GM19043 (cell line): ENCODE results near the gene TUBA4B.

Experiments used
- ATAC-seq: cut with Tn5 transposase; IDR thresholded peaks from one replicate; pipeline ENCODE4 v1.9.1; 2021; ENCODE audit warnings: low read depth; ENCODE audit not compliant: unreplicated experiment

TUBA4B gene

DNA sequence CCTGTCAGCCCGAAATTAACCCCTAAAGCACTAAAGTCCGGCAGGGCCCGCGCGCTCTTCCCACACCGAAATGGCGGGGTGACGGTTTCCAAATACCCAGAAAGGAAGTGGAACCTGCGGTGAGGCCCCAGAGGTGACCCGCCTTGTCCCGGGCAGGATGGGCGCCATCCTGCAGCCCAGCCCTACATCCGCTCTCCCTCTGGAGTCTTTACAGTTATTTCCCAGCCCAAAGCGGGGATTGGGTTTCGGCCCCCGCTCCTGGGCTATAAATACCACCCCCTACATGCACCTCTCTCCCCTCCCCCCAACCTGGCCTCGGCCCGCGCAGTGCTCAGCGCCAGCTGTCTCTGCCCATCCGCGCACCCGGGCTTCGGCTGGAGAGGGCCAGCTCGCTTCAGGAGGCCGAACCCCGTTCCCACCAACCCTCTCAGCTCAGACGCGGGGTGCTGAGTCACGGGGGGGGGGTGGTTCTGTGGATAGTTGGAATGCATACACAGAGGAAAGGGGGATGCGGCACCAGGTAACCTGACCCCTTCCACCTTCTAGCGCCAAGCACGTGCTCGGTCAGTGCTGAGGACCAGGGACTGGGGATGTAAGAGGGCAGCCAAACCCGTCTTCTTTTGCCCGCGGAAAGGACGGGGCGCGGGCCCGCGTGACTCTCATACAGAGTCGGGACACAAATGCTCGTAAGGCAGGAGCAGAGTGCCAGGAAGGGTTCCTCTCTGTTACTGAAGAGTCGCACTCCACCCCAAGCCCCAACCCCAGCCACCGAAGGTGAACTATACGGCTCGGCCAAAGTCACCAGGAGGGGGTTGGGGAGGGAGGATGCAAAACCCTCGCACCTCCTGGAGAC is at the start of gene TUBA4B:
TUBA4B (plus strand) TSS at position 344 of the 853 bp plus-strand sequence; CDS start at position 509, 165 bp downstream.
- ATAC-seq, result no peak

DNA sequence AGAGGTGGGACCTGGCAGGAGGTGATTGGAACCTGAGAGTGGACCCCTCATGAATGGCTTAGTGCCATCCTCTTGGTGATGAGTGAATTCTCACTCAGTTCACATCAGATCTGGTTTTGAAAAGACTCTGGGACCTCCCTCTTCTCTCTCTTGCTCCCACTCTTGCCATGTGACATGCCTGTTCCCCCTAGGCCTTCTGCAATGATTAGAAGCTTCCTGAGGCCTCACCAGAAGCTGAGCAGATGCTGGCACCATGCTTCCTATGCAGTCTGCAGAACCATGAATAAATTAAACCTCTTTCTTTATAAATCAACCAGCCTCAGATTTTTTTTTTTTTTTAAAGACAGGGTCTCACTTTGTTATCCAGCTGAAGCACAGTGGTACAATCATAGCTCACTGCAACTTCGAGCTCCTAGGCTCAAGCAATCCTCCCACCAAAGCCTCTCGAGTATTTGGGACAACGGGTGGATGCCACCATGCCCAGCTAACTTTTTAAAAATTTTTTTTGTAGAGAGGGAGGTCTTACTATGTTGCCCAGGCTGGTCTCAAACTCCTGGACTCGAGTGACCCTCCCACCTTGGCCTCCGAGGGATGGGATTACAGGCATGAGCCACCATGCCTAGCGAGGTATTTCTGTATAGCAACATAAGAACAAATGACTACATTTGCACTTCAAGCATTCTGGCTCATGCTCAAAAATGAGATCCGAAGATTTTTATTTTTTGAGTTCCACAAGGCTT is 48.4 kb upstream of the TUBA4B start:
- ATAC-seq, result no peak

DNA sequence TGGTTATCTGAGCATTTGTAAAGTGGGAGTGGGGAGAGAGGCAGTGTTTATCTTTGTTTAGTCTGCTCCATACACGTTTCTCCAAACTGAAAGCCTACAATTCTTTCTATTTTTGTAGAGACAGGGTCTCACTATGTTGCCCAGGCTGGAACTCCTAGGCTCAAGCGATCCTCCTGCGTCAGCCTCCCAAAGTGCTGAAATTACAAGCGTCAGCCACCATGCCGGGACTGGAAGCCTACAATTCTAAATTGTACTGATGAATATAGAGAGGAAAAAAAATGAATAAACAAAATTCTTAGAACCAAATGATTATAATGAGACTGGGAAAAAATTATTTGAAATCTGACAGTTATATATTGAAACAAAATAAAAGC is 47.9 kb upstream of the TUBA4B start:
- ATAC-seq, result no peak

DNA sequence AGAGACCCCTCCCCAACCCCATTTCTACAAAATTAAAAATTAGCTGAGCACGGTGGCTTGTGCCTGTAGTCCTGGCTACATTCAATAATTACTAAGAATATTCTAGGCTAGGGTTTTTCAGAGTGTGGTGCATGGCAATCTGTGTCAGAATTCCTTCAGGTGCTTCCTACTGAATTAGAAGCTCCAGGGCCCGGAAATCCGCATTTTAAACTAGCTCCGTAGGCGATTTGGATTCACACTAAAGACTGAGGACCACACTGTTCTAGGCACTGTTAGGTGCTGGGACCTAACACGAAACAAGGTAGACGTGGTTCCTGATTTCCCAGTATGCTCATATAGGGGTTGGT is 47.1 kb upstream of the TUBA4B start:
- no peak for ATAC-seq

DNA sequence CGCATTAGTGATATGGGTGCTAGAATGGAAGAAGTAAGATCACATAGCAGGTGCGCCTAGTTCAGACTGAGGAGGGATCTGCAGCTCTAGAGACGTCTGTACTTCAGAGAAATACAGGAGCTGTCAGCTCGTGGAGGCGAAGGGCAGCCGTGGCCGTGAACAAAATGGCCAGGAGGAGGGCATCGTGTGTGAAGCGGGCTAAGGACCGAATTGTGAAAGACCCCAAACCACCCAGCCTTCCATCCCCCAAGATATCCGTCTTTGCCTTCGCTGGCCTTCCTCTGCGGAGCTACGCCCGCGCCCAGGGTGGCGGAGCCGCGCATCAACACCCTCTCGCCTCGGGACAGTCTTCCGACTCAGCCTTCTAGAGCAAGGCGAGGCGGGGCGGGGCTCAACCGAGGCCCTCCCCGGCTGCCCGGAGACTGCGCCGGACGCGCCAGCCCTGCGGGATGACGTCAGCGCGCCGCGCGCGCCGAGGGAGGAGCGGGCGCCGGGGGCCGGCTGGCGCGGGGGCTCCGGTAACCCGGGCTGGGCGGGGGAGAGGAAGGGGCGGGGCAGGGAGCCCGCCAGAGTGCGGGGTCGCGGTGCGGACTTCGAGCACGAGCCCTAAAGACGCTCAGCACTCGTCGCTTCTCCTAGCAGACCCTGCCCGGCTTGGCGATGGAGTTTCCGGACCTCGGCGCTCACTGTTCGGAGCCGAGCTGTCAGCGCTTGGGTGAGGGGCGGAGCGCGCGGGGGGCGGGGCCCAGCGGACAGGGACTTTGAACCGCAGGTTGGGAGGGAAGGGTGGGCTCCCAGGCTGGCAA is 46.5 kb upstream of the TUBA4B start, which contains the start of gene ZFAND2B:
ZFAND2B (plus strand) TSS at position 455 of the 806 bp plus-strand sequence; CDS start at position 661, 206 bp downstream.
- peak; percentile 97 for ATAC-seq

DNA sequence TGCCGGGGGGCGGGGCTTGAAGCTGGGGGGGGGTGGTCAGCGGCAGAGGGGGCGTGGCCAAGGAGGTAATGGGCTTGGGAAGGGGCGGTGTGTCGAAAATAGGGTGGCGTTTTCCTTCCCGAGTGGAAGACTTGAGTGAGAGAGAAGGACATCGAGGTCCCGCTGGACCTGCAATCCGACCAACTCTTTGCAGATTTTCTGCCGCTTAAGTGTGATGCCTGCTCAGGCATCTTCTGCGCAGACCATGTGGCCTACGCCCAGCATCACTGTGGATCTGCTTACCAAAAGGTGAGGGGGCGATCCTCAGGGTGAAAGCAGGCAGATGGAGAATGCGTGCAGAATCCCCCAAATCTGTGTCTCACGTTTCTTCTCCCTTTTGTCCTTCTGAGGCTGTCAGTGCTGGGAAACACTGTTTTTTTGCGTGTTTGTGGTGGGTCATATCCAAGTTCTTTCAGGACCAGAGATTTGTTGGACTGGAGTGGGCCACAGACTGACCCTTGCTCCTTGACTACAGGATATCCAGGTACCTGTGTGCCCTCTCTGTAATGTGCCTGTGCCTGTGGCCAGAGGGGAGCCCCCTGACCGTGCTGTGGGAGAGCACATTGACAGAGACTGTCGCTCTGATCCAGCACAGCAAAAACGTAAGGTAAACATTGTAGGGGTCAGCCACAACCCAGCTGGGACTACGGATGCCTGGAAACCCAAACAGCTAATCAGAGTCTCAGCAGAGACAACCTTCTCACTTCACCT is 45.7 kb upstream of the TUBA4B start:
- no peak for ATAC-seq

DNA sequence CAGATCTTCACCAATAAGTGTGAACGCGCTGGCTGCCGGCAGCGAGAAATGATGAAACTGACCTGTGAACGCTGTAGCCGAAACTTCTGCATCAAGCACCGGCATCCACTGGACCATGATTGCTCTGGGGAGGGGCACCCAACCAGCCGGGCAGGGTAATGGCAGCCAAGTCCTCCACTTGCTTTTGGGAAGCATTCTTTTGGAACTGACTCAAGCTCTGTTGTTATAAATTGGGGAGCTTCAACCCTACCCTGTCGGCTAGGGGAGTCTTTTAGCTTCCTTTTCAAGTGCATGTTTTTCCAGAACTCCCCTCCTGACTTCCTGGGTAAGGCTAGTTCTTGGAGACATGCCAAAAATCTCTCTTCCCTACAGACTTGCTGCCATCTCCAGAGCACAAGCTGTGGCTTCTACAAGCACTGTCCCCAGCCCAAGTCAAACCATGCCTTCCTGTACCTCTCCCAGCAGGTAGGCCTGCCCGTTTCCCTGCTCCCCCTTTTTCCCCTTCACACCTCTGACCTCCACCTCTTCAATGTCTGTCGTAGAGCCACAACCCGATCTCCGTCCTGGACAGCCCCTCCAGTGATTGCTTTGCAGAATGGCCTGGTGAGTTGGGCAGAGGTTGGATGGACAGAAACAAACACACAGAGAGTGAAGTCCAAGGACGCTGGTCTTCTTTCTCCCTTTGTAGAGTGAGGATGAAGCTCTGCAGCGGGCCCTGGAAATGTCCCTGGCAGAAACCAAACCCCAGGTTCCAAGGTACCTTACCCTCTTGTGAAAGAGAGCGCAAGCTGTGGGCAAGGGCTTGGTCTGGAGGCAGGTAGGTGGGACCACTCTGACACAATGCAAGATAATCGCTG is 44.9 kb upstream of the TUBA4B start:
- ATAC-seq, result no peak

DNA sequence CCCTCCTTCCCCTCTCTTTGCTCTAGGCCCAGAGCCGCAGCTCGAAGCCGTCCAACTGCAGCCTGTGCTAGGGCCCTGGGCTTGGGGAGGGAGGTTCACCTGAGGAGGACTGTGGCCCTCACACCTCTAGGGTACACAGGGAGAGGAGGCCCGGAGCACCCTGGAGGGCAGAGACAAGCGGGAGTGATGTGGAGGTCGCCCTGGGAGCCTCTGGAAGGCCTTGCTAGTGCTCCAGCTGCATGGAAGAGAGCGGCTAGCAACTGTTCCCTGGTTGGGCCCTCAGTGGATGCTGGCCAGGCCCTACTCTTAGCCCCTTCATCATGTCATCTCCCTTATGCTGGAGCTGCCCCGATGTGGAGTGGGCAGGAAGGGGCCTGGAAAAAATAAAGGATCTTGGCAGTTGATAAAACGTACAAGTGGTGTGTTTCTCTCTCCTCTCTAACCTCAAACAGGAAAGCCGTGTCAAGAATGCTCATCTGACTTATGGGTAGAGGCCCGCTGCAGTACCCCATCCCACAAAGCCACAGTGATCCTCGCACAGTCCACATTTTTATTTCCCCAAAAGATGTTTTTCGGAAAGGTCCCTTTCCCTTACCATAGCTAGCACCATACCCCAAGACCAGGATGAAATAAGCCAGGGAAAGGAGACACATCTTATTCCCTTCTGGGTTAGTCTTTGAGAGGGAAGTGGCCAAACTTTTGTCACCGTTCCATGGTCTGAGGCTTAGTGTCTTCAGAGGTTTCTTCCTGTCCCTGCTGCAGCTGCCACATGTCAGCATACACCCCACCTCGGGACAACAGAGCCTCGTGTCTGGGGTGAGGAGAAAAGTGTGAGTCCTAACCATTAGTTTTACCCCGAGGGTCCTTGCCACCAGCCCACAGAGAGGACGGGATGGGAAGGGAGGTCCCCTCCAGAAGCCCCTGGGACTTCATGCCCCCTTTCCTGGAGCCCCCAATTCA is 43.5 kb upstream of the TUBA4B start:
- no peak for ATAC-seq

DNA sequence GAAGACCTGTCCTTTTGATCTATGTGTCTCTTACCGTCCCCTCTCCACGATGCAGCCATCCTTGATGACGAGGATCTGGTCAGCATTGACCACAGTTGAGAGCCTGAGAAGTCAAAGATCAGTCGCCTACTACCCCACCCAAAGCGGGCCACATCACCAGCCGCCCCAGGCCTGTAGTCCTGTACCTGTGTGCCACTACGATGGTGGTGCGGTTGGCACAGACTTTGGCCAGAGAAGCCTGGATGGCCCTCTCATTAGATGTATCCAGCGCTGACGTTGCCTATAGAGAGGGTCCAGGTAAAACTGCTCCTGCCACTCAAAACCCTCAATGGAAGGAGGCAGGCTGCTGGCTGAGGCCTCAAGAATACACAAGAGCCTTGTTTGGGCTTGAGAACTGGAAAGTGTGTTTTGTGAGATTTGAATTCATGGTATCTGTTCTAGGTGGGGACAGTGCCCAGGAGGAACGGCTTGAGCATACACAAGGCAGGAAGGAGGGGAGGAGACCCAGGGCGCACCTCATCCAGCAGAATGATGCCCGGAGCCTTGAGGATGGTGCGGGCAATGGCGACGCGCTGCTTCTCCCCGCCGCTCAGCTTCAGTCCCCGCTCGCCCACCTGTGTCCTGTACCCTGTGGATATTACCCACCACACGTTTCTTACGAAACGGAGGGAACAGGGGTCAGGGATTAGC is 42.7 kb upstream of the TUBA4B start:
- ATAC-seq, result no peak

DNA sequence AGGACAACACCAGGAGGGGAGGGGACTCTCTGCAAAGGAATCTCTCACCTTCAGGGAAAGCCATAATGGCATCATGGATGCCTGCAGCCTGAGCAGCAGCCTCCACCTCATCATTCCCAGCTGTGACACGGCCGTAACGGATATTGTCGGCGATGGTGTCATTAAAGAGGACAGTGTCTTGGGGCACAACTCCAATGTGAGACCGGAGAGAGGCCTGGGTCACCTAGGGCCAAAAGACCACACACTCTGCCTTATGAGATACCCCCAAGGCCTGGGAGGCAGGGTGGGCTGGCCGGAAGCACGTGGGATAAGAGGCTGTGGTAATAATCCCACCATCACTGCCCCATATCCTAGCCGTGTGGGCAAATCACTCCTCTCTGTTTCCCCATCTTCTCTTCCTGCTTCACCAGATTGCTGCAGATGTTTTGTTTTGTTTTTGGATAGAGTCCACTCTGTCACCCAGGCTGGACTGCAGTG is 42.1 kb upstream of the TUBA4B start:
- no peak for ATAC-seq

DNA sequence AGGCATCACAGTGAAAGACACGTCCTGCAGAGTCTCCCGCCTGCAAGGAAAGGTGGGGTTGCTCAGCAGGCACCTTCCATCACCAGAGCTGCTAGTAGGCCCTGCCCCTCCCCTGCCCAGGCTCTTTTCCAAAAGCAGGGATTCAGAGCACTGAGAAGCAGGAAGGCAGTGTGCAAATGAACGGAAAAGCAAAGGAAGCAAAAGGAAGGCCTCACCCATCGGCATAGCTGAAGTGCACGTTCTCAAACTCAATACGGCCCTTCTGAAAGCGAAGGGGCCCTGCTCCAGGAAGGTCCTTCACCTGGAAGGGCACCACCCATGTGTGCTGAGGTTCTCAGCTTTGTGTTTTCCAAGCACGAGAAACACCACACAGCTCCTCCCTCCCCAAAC is 40.0 kb upstream of the TUBA4B start:
- no peak for ATAC-seq

DNA sequence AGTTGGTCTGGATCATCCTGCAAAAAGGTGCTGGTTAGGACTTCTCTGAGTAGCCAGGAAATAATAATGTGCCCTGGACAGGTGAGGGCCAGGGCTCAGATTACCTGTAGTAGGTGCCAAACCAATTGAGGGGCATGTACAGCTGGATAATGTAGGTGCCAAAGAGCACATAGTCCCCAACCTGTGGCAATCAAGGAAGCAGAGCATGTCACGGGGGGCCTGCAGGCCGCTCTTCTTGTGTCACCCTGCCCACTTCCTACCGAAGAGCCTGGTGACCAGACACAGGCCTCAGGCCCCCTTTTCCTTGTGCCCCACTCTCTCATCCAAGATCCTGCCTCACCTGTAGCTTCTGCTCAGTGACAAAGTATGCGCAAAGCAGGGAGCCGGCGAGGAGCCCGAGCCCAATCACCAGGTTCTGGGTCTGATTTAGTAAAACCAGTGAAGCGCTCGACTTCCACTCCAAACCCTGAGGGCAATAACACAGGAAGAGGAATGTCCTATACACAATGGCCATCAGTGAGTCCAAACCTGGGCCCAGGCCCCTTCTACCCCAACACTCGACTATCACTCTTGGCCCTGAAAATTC is 39.5 kb upstream of the TUBA4B start:
- ATAC-seq, result no peak

DNA sequence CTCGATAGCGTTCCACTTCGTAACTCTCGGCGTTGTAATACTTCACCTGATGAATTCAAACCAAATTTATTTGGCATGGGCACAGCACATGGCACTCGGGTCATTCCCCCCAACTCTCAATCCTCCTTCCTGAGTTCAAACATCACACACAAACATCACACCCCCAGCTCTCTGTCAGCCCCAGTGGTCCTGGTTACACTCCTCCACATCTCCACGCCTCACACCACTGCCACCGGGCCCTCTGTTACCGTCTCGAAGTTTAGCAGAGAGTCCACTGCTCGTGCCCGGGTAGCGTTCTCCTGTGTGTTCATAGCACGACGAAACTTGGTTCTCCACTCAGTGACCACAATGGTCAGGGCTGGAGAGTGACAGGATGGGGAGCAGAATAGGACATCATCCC is 38.9 kb upstream of the TUBA4B start:
- no peak for ATAC-seq

DNA sequence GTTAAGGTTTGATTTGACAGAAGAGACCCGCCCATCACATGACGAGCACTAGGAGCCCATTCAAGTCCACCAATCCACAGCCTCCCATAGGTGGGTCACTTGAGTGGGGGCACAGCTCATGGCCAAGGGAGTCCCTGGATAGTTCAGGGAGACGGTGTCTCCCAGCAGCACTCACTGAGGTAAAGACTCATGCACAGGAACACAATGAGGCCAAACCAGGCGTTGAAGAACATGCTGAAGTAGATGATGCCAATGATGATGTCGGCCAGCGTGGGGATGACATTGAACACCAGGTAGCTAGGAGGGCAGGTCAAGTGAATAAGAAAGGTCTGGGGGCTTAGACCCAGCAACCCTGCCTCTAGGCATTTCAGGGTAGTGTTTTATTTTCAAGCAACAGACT is 38.3 kb upstream of the TUBA4B start:
- no peak for ATAC-seq

DNA sequence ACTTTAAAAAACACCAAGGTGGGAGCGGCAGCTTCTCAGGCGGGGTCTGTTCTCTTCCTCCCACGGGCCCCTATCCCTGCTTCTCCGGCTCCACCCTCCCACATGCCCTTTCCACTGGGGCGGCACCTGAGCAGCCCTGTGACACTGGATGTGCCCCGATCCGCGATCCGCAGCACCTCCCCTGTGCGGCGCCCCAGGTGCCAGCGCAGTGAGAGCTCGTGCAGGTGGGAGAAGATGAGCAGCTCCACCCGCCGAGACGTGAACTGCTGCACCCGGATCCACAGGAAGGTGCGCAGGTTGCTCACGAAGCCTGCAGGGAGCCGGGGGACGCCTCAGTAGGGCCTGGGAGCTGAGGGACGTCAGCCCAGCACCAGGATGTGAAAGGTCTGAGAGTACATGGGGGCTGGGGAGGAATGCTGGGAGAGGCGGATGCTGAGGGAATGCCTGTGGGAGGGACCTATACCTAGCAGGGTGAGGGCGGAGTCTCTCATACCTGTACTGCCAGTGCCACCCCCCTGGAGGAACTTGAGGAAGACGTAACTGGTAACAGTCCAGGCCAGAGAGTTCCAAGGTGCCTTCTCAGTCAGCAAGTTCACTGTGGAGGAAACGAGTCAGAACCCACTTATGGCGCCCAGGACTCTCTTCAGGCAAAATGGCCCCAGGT is 37.0 kb upstream of the TUBA4B start:
- ATAC-seq, result no peak

DNA sequence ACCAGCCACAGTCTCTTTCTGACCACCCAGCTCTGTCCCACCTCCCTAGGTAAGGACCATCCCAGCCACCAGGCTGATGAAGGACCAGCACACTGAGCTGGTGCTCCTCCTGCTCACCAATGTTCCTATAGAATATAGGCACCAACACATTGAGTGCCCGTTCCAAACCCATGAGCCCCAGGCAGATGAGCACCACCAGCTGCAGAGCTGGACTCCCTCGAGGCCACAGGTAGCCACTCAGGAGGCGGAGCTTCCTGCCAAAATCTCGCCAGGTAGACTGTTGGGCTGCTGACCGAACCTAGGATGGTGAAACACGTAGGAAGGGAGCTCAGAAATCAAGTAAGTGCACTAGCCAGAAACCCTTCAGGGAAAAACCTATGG is 36.5 kb upstream of the TUBA4B start:
- ATAC-seq, result no peak

DNA sequence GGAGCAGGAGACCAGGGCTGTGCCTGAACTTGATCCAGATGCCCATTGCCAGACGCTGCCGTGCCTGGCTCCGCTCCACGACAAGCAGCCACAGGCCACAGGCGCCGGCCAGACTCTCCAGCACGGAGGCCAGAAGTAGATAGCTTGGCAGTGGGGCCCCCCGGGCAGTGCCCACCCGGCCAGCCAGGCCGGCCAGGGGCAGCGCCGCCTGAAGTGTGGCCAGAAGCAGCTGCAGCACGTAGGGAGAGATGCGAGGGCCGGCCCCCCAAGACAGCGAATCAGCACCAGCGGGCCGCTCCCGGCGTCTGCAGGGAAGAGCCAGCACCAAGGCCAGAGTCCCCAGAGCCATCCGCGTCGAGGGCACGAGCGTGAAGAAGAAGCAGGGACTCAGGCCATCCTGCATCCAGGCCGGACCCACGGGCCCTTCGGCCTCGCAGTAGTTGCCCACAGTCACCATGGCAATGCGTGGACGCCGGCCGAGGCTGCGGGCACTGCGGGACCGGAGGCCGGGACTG is 34.8 kb upstream of the TUBA4B start:
- ATAC-seq, result peak; percentile 17
